GM10248 (cell line): ENCODE data around the gene ME3.

Experiments used
- CTCF ChIA-PET: fragments of 300-600 bp; sonication (Branson Sonifier 250); formaldehyde crosslinking; extraction: SDS; loops from one replicate; lab custom pipeline; 2021; ENCODE audit warnings: antibody characterized with exemption; lab: Yijun Ruan, JAX
- POLR2A ChIA-PET: fragments of 350-650 bp; sonication (Branson Sonifier 250); formaldehyde crosslinking; extraction: SDS; loops from one replicate; lab custom pipeline; 2020; ENCODE audit warnings: antibody characterized with exemption; lab: Yijun Ruan, JAX
- DNase-seq: peaks from one replicate; pipeline ENCODE4 v3.0.0; 2012; ENCODE audit errors: extremely low spot score
- CTCF ChIP-seq: IDR thresholded peaks from 2 replicates; pipeline ENCODE4 v1.5.1; 2012; ENCODE audit warnings: mild to moderate bottlenecking, low read depth; ENCODE audit errors: extremely low read depth, missing control alignments, control extremely low read depth

Gene ME3

GRCh38 chr11:86489442-86489841, 183.0 kb downstream of the ME3 start:
- TF ChIP-seq CTCF: no peak
- POLR2A ChIA-PET: no interaction called here

GRCh38 chr11:86488553-86488952, 183.9 kb downstream of the ME3 start:
- CTCF ChIA-PET: no interaction called here

More at GRCh38 chr11:86489442-86489841, 183.0 kb downstream of the ME3 start:
- DNase-seq: no peak
- CTCF ChIA-PET: interaction anchor here (1.7 kb wide), 1 partner anchor 32 kb away, joined by 5 read pairs; no protein-coding TSS in a partner anchor

GRCh38 chr11:86487671-86488070, 184.7 kb downstream of the ME3 start:
- no peak for TF ChIP-seq CTCF
- no peak for DNase-seq
- CTCF ChIA-PET: no interaction called here
- POLR2A ChIA-PET: no interaction called here

More at GRCh38 chr11:86488553-86488952, 183.9 kb downstream of the ME3 start:
- DNase-seq: no peak
- POLR2A ChIA-PET: no interaction called here
- no peak for TF ChIP-seq CTCF

- TF ChIP-seq CTCF: no peak
- CTCF ChIA-PET: interaction anchor here (1.3 to 1.5 kb wide), 2 partner anchors 29 to 122 kb away, joined by 3 to 6 read pairs; no protein-coding TSS in a partner anchor
- no peak for DNase-seq
- POLR2A ChIA-PET: no interaction called here
Observed at GRCh38 chr11:86486261-86487030, 186.0 kb downstream of the ME3 start.

- CTCF ChIA-PET: interaction anchor here (0.8 to 2.1 kb wide), 9 partner anchors 11 to 561 kb away, joined by 3 to 11 read pairs (median 6); no protein-coding TSS in a partner anchor
- DNase-seq: no peak
- POLR2A ChIA-PET: no interaction called here
- TF ChIP-seq CTCF: no peak
Observed at GRCh38 chr11:86484795-86485166, 187.6 kb downstream of the ME3 start.

GRCh38 chr11:86483940-86484794, 188.2 kb downstream of the ME3 start:
- DNase-seq: no peak
- POLR2A ChIA-PET: no interaction called here

More at GRCh38 chr11:86483940-86484794, 188.2 kb downstream of the ME3 start:
- TF ChIP-seq CTCF: no peak
- CTCF ChIA-PET: interaction anchor here (1.3 to 2.1 kb wide), 7 partner anchors 12 to 27 kb away, joined by 4 to 11 read pairs (median 7); no protein-coding TSS in a partner anchor
